Activated naive CD8-positive, alpha-beta T cell treated with anti-CD3 and anti-CD28 coated beads, Interleukin-2, amount 50 U/mL, for 16 hours (primary cell): Measurements from ENCODE around the gene SCARF2.
A peak's percentile ranks its signal among the peaks of the same experiment; 100 is the strongest.
"Not testable (repeated sequence)": the region's sequence is repeated elsewhere in the genome, so short reads cannot be mapped to it uniquely, and the experiment has no call there.

Experiments used
- DNase-seq: peaks from one replicate; pipeline ENCODE4 v3.0.0-alpha.2; 2020; ENCODE audit warnings: low read depth, low spot score

SCARF2 gene

GRCh38 chr22:20437613-20438426 is at the start of gene SCARF2:
SCARF2 (minus strand) TSS chr22:20437825; CDS start chr22:20437754, 71 bp downstream.
- no peak for DNase-seq

GRCh38 chr22:20486229-20486628 is 48.6 kb upstream of the SCARF2 start:
- no peak for DNase-seq

GRCh38 chr22:20484948-20485683 is 47.5 kb upstream of the SCARF2 start:
- DNase-seq: no peak

- no peak for DNase-seq
Measured at GRCh38 chr22:20483771-20484170, 46.1 kb upstream of the SCARF2 start.

GRCh38 chr22:20483143-20483506 is 45.5 kb upstream of the SCARF2 start:
- DNase-seq: not testable (repeated sequence)

GRCh38 chr22:20479612-20480196 is 42.1 kb upstream of the SCARF2 start:
- no peak for DNase-seq

GRCh38 chr22:20478059-20478458 is 40.4 kb upstream of the SCARF2 start:
- not testable (repeated sequence) for DNase-seq

- not testable (repeated sequence) for DNase-seq
Measured at GRCh38 chr22:20475569-20475968, 37.9 kb upstream of the SCARF2 start.

GRCh38 chr22:20475115-20475436 is 37.5 kb upstream of the SCARF2 start:
- DNase-seq: no peak

GRCh38 chr22:20472629-20473442 is 35.2 kb upstream of the SCARF2 start:
- DNase-seq: no peak

- no peak for DNase-seq
Measured at GRCh38 chr22:20471126-20471833, 33.7 kb upstream of the SCARF2 start.

GRCh38 chr22:20470525-20470924 is 32.9 kb upstream of the SCARF2 start:
- DNase-seq: not testable (repeated sequence)

GRCh38 chr22:20469110-20469868 is 31.7 kb upstream of the SCARF2 start:
- DNase-seq: no peak

GRCh38 chr22:20466659-20467379 is 29.2 kb upstream of the SCARF2 start:
- no peak for DNase-seq

GRCh38 chr22:20465759-20466077 is 28.1 kb upstream of the SCARF2 start:
- DNase-seq: no peak

GRCh38 chr22:20464912-20465758 is 27.5 kb upstream of the SCARF2 start:
- DNase-seq: no peak

GRCh38 chr22:20464096-20464614 is 26.5 kb upstream of the SCARF2 start:
- DNase-seq: peak; percentile 15

- DNase-seq: no peak
Measured at GRCh38 chr22:20463324-20464095, 25.9 kb upstream of the SCARF2 start.
